ENCODE data around the gene OR1F1.
"Not testable (repeated sequence)": the region's sequence is repeated elsewhere in the genome, so short reads cannot be mapped to it uniquely, and the experiment has no call there.

Gene OR1F1

DNA sequence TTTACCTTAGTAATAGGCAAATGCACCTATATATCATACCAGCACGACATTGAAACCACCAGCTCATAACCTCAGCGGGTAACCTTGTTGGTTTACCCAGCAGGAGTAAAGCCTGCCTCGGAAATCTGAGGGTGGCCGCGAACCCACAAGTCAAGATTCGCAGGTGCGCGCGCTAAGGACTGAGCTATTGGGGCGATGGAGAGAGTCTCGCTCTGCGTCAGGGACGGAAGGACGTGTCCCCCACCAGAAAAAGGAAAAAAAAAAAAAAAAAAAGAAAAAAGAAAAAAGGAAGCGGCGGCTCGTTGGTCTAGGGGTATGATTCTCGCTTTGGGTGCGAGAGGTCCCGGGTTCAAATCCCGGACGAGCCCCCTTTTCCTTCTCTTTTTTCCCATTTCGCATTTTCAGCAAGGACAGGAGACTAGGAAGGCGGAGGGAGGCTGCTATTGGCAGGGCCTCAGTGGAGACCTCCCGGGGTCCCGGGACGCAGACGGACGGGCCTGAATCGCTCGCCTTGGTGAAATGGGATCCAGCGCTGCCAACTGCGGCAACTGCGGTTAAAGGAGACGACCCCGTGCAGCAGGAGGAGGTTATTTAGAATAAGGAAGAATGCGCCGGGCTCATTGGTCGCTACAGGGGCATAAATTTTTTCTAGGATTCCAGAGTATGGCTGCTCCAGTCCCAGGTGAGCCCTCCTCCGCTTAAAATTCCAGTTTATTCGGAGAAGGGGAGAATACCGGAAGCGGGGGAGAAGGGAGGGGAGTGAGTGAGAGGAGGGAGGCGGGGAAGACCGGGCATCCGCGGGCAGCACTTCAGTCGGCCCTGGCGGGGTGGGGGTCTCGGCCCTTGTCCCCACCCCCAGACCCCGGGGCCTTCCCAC lies at the start of gene OR1F1:
OR1F1 (plus strand) TSS at position 407 of the 877 bp plus-strand sequence.
- peak; percentile 62 for FAIRE-seq

GRCh38 chr16:3138342-3138741 lies 49.7 kb upstream of the OR1F1 start:
- no peak for FAIRE-seq

DNA sequence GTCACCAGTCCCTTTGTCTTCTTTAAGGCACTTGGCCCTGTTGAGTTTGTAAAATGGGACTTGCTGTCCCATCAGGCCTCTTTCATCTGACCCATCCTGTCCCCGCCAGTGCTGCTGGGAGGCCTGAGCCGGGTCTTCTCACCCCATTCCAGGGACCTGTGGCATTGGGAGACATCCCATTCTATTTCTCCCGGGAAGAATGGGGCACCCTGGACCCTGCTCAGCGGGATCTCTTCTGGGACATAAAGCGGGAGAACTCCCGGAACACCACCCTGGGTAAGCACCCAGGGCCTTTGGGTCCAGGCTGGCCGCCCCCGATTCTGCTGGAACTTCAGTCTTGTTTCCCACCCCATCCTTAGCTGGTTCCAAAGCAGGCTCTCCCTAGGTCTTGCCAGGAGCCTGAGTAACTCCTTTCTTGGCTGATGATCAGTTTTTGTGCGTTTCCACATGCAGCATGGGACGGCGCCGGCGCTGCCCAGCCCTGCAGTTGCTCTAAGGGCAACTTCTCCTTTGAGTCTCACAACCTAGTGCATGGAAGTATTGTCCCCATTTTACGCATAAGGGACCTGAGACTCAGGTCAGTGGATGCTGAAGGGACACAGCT lies 49.1 kb upstream of the OR1F1 start:
- no peak for FAIRE-seq

GRCh38 chr16:3139561-3139960 lies 48.4 kb upstream of the OR1F1 start:
- FAIRE-seq: not testable (repeated sequence)

DNA sequence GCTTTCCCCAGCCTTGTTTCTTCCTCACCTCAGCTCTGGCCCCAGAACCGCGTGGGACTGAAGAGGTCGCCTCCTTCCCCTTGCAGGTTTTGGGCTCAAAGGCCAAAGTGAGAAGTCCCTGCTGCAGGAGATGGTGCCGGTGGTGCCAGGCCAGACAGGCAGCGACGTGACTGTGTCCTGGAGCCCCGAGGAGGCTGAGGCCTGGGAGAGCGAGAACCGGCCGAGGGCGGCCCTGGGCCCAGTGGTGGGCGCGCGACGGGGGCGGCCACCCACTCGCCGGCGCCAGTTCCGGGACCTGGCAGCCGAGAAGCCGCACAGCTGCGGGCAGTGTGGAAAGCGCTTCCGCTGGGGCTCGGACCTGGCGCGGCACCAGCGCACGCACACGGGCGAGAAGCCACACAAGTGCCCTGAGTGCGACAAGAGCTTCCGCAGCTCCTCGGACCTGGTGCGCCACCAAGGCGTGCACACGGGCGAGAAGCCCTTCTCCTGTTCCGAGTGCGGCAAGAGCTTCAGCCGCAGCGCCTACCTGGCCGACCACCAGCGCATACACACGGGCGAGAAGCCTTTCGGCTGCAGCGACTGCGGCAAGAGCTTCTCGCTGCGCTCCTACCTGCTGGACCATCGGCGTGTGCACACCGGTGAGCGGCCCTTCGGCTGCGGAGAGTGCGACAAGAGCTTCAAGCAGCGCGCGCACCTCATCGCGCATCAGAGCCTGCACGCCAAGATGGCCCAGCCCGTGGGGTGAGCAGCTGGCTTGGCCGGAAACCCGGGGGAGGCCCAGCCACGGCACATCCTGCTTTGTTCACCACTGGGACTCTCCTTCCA lies 47.2 kb upstream of the OR1F1 start:
- no peak for FAIRE-seq

GRCh38 chr16:3141781-3142311 lies 46.2 kb upstream of the OR1F1 start:
- FAIRE-seq: no peak

- FAIRE-seq: no peak
Measured at GRCh38 chr16:3142327-3142726, 45.7 kb upstream of the OR1F1 start.

DNA sequence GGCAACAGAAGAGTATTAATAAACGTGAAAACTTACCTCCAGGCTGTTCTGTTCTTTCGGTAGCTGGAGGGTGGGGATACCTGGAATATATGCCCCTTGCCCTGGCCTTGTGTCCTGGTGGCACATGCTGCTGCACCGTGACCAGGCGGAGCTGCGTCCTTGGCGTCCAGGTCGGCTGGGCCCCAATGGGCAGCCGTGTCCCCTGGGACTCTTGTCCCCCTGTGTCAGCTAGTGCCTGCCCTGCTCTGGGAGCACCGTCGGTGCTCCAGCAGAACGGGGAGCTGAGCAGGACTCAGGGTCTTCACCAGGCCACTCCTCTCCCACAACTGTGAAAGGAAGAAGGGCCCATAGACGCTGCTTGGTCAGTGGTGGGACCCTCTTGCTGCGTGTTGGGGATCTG lies 45.2 kb upstream of the OR1F1 start:
- no peak for FAIRE-seq

DNA sequence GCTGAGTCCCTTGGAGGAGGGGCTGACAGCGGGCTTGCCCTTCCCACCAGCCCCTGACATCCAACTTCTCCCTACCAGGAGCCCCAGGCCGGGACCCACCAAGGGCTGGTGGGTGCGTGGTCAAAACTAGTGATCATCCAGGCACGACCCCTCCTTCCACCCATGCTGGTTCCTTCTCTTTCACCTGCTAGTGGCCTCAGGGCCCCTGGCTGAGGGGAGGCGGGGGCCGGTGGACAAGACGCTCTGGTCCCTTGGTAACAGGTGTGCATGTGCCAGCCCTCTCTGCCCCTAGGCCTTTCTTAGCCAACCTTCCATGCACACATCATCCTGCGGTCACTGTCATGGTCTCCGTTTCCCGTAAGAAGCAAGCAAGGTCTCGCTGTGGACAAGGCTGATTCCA lies 44.8 kb upstream of the OR1F1 start:
- no peak for FAIRE-seq

DNA sequence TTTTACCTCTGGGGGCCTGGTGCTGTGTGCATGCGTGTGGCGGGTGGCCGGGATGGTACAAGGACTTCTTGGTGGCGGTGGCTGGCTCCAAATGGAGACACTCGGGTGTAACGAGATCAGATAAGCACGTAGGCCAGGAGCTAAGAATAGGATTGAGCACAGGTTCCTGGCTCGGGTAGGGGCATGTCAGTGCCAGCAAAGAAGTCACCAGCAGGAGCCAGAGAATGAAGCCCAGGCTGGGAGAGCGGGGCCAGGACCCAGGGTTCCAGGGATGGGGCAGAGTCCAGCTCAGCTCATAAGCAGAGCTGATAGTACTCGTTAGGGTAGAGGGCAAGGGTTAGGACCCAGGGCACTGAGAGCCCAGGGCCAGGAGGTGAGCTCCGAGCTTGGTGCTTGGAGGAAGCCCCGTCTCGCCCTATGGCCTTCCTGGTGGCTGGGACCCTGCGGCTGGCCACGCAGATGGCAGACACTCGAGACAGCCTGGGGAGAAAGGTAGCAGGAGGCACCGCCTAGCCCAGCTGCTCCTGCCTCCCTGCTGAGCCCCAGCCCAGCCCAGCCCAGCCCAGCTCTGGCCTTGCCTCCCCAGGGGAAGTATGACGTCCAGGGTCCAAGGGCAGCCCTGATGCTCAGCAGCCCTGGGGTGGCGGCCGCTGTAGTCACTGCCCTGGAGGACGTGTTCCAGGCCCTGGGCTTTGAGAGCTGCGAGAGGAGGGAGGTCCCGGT lies 44.2 kb upstream of the OR1F1 start:
- no peak for FAIRE-seq

DNA sequence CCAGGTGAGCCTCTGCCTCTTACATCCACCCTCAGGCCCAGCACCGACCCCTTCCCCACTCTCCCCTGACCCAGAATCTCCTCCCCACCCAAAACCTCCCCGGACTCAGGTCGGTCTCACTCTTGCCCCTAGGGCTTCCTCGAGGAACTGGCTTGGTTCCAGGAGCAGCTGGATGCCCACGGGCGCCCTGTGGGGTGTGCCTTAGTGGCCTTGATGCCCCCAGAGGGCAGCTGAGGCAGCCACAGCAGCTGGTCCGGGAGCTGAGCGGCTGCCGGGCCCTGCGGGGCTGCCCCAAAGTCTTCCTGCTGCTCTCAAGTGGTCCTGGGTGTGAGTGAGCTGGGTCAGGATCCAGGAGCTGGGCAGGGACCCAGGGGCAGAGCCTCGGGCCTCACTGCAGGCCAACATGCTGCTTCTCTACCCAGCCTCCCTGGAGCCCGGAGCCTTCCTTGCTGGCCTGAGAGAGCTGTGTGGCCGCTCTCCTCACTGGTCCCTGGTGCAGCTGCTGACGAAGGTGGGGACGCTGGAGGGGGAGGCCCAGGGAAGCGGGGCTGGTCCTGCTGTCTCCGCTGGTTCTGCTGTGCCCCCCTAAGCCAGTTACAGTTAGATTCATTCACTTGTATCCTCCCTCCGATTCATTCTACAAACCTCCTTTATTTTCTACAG lies 43.6 kb upstream of the OR1F1 start:
- FAIRE-seq: no peak

GRCh38 chr16:3145151-3145550 lies 42.9 kb upstream of the OR1F1 start:
- no peak for FAIRE-seq

DNA sequence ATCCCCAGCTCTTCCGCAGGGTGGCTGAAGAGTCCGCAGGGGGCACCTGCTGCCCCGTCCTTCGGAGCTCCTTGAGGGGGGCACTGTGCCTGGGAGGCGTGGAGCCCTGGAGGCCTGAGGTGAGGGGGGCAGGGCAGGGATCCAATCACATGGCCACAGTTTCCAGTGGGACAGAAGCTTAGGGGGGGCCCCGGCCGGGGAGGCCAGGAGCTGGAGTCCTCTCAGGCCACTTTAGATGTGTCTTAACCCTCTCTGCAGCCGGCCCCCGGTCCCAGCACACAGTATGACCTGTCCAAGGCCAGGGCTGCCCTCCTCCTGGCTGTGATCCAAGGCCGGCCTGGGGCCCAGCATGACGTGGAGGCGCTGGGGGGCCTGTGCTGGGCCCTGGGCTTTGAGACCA lies 42.3 kb upstream of the OR1F1 start:
- FAIRE-seq: no peak

DNA sequence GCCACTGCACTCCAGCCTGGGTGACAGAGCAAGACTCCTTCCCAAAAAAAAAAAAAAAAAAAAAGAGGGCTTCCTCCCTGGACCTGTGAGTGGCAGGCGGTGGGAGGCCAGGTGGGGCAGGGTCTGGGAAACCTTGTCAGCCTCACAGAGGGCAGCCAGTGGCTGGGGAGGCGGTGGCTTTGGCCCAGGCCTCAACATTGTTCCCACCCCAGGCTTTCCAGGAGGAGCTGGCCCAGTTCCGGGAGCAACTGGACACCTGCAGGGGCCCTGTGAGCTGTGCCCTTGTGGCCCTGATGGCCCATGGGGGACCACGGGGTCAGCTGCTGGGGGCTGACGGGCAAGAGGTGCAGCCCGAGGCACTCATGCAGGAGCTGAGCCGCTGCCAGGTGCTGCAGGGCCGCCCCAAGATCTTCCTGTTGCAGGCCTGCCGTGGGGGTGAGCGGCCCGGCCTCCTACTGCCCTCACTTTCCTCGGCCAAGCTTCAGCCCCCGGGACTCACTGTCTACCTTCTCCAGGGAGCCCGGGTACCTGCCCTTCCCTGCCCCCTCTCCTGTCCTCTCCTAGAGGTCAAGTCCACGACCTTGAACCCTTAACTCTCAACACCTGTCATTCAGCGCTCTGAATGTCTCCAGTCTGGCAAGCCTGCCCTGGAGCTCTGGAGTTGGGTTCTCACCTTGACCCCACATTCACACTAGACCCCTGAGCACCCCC lies 40.8 kb upstream of the OR1F1 start:
- no peak for FAIRE-seq

GRCh38 chr16:3147757-3148104 lies 40.3 kb upstream of the OR1F1 start:
- FAIRE-seq: no peak

GRCh38 chr16:3148256-3149192 lies 39.5 kb upstream of the OR1F1 start:
- no peak for FAIRE-seq

GRCh38 chr16:3149193-3149530 lies 38.8 kb upstream of the OR1F1 start:
- no peak for FAIRE-seq

DNA sequence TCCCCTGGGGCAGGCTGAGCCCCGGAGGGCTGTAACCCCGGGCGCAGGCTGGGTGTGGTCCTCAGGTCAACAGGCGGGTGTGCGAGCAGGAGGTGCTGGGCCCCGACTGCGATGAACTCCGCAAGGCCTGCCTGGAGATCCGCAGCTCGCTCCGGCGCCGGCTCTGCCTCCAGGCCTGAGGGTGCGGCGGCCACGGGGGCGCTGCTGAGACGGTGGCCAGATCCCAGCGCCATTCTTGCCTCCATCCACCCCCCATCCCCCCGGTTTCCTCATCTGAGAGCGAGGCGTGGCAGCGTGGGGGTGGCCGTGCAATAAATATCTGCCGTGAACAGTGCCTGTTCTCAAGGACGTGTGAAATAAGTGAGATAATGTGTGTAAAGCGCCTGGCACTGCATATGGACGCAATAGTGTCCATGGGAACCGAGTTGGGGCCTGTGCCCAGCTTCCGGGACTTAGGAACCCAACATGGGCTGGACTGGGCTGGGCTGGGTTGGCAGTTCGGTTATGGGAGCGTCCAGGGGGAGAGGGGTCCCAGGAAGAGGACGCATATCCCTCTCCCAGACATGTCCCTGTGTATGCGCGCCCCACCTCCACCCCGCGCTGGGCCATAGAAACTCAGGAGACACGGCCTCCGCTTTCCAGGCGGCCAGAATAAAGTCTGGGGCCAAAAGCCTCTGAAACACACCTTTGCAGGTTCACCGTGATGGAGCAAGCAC lies 38.2 kb upstream of the OR1F1 start:
- no peak for FAIRE-seq

GRCh38 chr16:3150346-3151218 lies 37.4 kb upstream of the OR1F1 start:
- FAIRE-seq: peak; percentile 58

Data from TTC549 (cell line).